WTC11 (cell line): Measurements from ENCODE around the gene EPN2. TPM values are rescaled to one million over a fixed set of nuclear protein-coding genes. Genes with fewer than 3 reads are reported as not detected.

Experiments used
- ATAC-seq: fragments of 200-7000 bp; cut with Tn5 transposase; 2 replicates; pipeline ENCODE4 v1.10.0; 2021; ENCODE audit warnings: mild to moderate bottlenecking, moderate library complexity
- CTCF ChIA-PET: fragments of 300-600 bp; sonication (Branson Sonifier 250); formaldehyde crosslinking; loops from one replicate; lab custom pipeline; 2021; ENCODE audit warnings: antibody characterized with exemption; lab: Charles Lee
- POLR2A ChIA-PET: fragments of 350-600 bp; sonication (Branson Sonifier 250); formaldehyde crosslinking; loops from one replicate; lab custom pipeline; 2021; ENCODE audit warnings: antibody characterized with exemption; lab: Charles Lee
- DNase-seq: peaks from one replicate; pipeline ENCODE4 v3.0.0; 2021; ENCODE audit warnings: low spot score
- H3K27ac Mint-ChIP-seq: 2 replicates; pipeline ENCODE4 v1.8.0; 2021; ENCODE audit warnings: mixed read lengths
- H3K27me3 Mint-ChIP-seq: 2 replicates; pipeline ENCODE4 v1.8.0; 2021; ENCODE audit warnings: low read depth, mild to moderate bottlenecking, moderate library complexity, mixed read lengths
- H3K36me3 Mint-ChIP-seq: 2 replicates; pipeline ENCODE4 v1.8.0; 2021; ENCODE audit warnings: mixed read lengths
- H3K4me1 Mint-ChIP-seq: 2 replicates; pipeline ENCODE4 v1.8.0; 2022; ENCODE audit warnings: mixed read lengths
- H3K4me3 Mint-ChIP-seq: 2 replicates; pipeline ENCODE4 v1.8.0; 2021; ENCODE audit warnings: mild to moderate bottlenecking, moderate library complexity, mixed read lengths
- H3K9me3 Mint-ChIP-seq: 2 replicates; pipeline ENCODE4 v1.8.0; 2021; ENCODE audit warnings: mixed read lengths
- AR ChIP-seq: fragments of 250-450 bp; sonication (Bioruptor Pico); IDR thresholded peaks from 2 replicates; pipeline ENCODE4 v1.9.0; 2021; ENCODE audit warnings: mild to moderate bottlenecking
- ESRRA ChIP-seq: sonication (generic); formaldehyde crosslinking; IDR thresholded peaks from 2 replicates; pipeline ENCODE4 v1.8.1; 2022; ENCODE audit warnings: mild to moderate bottlenecking, missing genetic modification reagents, borderline replicate concordance
- FOXP1 ChIP-seq: sonication (generic); formaldehyde crosslinking; IDR thresholded peaks from 2 replicates; pipeline ENCODE4 v1.8.0; 2022; ENCODE audit warnings: missing genetic modification reagents, mild to moderate bottlenecking, moderate library complexity, borderline replicate concordance
- GABPB1 ChIP-seq: sonication (generic); formaldehyde crosslinking; IDR thresholded peaks from 2 replicates; pipeline ENCODE4 v1.8.1; 2023; ENCODE audit warnings: mild to moderate bottlenecking, missing genetic modification reagents
- IRF1 ChIP-seq: sonication (generic); formaldehyde crosslinking; IDR thresholded peaks from 2 replicates; pipeline ENCODE4 v1.8.0; 2023; ENCODE audit warnings: missing genetic modification reagents
- RORB ChIP-seq: fragments of 250-450 bp; sonication (Bioruptor Pico); IDR thresholded peaks from 2 replicates; pipeline ENCODE4 v1.9.0; 2021; ENCODE audit warnings: mild to moderate bottlenecking
- SOX15 ChIP-seq: fragments of 250-450 bp; sonication (Bioruptor Pico); IDR thresholded peaks from 2 replicates; pipeline ENCODE4 v1.9.0; 2021; ENCODE audit warnings: mild to moderate bottlenecking
- ZNF138 ChIP-seq: sonication (generic); formaldehyde crosslinking; conservative IDR thresholded peaks from 2 replicates; pipeline ENCODE4 v1.8.1; 2022; ENCODE audit warnings: mild to moderate bottlenecking, moderate library complexity, missing genetic modification reagents
- ZNF232 ChIP-seq: sonication (generic); formaldehyde crosslinking; IDR thresholded peaks from 2 replicates; pipeline ENCODE4 v1.8.0; 2022; ENCODE audit warnings: mild to moderate bottlenecking, missing genetic modification reagents
- ZNF281 ChIP-seq: sonication (generic); formaldehyde crosslinking; IDR thresholded peaks from 2 replicates; pipeline ENCODE4 v1.8.0; 2023; ENCODE audit warnings: mild to moderate bottlenecking, missing genetic modification reagents
- ZNF423 ChIP-seq: fragments of 250-450 bp; sonication (Bioruptor Pico); IDR thresholded peaks from 2 replicates; pipeline ENCODE4 v2.1.2; 2022; ENCODE audit warnings: mild to moderate bottlenecking, moderate library complexity
- total RNA-seq: library from RNA; stranded (reverse); gene quantifications from 3 replicates; pipeline ENCODE4 v1.2.3, GENCODE V29; 2021
- TF ChIP-seq, protein P1 (sequence below): sonication (generic); formaldehyde crosslinking; IDR thresholded peaks from 2 replicates; pipeline ENCODE4 v1.8.1; 2023; ENCODE audit warnings: mild to moderate bottlenecking, moderate library complexity, missing genetic modification reagents
- TF ChIP-seq, protein P2 (sequence below): sonication (generic); formaldehyde crosslinking; conservative IDR thresholded peaks from 2 replicates; pipeline ENCODE4 v1.8.1; 2023; ENCODE audit warnings: mild to moderate bottlenecking, low read depth, missing genetic modification reagents, moderate library complexity
- TF ChIP-seq, protein P3 (sequence below): sonication (generic); formaldehyde crosslinking; IDR thresholded peaks from 2 replicates; pipeline ENCODE4 v1.8.1; 2023; ENCODE audit warnings: mild to moderate bottlenecking, missing genetic modification reagents

EPN2 gene
- total RNA-seq, 1 experiment from 2014 or later: 48.8 TPM

GRCh38 chr17:19286751-19287341, 49.7 kb downstream of the EPN2 start (continued):
- TF ChIP-seq ESRRA (CRISPR knock-in tag): no peak
- TF ChIP-seq, all 79 proteins: peak for 0

DNA sequence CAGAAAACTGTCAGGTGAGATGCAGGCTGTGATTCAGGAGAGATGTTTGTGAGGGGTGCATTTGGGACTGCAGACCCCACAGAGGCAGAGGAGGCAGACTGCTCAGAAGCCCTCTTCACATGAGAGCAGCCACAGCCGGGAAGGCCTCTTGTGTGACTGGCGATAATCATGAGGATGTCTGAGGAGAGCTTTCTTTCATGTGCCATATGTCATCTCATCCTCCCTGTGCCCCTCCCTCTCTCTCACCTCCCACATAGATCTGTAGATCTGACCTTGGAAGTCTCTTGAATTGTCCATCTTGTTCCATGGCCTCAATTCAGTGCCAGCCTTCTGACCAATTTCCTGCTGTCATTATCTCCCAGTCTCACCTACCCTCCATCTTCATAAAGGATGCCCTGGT, 50.5 kb downstream of the EPN2 start:
- DNase-seq (no peak), ATAC-seq (no peak)
- no peaks in the 10 kb centered on the region for H3K9me3 Mint-ChIP-seq
- ChIA-PET CTCF (interaction anchor here (0.7 kb wide), 1 partner anchor 457 kb away, joined by 3 read pairs; no protein-coding TSS in a partner anchor), POLR2A (no interaction called here)
- H3K27me3 Mint-ChIP-seq: no peaks in the 10 kb centered on the region
- peaks cover 23% of the 10 kb centered on the region for H3K36me3 Mint-ChIP-seq
- no peak for TF ChIP-seq SOX15
- TF ChIP-seq ZNF232: no peak
- no peak for TF ChIP-seq FOXP1
- no peak for TF ChIP-seq AR
- TF ChIP-seq ZNF423: no peak
- TF ChIP-seq, protein P1, sequence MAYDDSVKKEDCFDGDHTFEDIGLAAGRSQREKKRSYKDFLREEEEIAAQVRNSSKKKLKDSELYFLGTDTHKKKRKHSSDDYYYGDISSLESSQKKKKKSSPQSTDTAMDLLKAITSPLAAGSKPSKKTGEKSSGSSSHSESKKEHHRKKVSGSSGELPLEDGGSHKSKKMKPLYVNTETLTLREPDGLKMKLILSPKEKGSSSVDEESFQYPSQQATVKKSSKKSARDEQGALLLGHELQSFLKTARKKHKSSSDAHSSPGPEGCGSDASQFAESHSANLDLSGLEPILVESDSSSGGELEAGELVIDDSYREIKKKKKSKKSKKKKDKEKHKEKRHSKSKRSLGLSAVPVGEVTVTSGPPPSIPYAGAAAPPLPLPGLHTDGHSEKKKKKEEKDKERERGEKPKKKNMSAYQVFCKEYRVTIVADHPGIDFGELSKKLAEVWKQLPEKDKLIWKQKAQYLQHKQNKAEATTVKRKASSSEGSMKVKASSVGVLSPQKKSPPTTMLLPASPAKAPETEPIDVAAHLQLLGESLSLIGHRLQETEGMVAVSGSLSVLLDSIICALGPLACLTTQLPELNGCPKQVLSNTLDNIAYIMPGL: no peak
- no peak for TF ChIP-seq RORB (CRISPR knock-in tag)
- TF ChIP-seq, protein P2, sequence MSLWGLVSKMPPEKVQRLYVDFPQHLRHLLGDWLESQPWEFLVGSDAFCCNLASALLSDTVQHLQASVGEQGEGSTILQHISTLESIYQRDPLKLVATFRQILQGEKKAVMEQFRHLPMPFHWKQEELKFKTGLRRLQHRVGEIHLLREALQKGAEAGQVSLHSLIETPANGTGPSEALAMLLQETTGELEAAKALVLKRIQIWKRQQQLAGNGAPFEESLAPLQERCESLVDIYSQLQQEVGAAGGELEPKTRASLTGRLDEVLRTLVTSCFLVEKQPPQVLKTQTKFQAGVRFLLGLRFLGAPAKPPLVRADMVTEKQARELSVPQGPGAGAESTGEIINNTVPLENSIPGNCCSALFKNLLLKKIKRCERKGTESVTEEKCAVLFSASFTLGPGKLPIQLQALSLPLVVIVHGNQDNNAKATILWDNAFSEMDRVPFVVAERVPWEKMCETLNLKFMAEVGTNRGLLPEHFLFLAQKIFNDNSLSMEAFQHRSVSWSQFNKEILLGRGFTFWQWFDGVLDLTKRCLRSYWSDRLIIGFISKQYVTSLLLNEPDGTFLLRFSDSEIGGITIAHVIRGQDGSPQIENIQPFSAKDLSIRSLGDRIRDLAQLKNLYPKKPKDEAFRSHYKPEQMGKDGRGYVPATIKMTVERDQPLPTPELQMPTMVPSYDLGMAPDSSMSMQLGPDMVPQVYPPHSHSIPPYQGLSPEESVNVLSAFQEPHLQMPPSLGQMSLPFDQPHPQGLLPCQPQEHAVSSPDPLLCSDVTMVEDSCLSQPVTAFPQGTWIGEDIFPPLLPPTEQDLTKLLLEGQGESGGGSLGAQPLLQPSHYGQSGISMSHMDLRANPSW (CRISPR knock-in tag): no peak
- TF ChIP-seq ZNF281 (CRISPR knock-in tag): no peak
- TF ChIP-seq ZNF138 (CRISPR knock-in tag): no peak
- TF ChIP-seq IRF1: no peak
- TF ChIP-seq, protein P3, sequence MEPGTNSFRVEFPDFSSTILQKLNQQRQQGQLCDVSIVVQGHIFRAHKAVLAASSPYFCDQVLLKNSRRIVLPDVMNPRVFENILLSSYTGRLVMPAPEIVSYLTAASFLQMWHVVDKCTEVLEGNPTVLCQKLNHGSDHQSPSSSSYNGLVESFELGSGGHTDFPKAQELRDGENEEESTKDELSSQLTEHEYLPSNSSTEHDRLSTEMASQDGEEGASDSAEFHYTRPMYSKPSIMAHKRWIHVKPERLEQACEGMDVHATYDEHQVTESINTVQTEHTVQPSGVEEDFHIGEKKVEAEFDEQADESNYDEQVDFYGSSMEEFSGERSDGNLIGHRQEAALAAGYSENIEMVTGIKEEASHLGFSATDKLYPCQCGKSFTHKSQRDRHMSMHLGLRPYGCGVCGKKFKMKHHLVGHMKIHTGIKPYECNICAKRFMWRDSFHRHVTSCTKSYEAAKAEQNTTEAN (CRISPR knock-in tag): no peak
- no peak for TF ChIP-seq GABPB1 (CRISPR knock-in tag)
- H3K4me3 Mint-ChIP-seq: no peak overlapping the region
- H3K27ac Mint-ChIP-seq: peak overlapping the region; percentile 97
- H3K4me1 Mint-ChIP-seq: peaks cover 59% of the 10 kb centered on the region
